K562 (cell line): ENCODE results near the gene ANAPC16. TPM values are rescaled to one million over a fixed set of nuclear protein-coding genes. Genes with fewer than 3 reads are reported as not detected.

ENCODE experiments used
- KAT7 ChIP-seq: sonication (generic); formaldehyde crosslinking; IDR thresholded peaks from 2 replicates; pipeline ENCODE4 v1.8.0; 2022; ENCODE audit warnings: missing genetic modification reagents, mild to moderate bottlenecking, borderline replicate concordance
- MCM3 ChIP-seq: fragments of 450-650 bp; IDR thresholded peaks from 2 replicates; pipeline ENCODE4 v1.6.1; 2016
- RHOXF2B ChIP-seq: fragments of 250-450 bp; sonication (Bioruptor Pico); conservative IDR thresholded peaks from 2 replicates; pipeline ENCODE4 v1.5.1; 2021
- SAFB ChIP-seq: fragments of 200-400 bp; formaldehyde crosslinking; IDR thresholded peaks from 2 replicates; pipeline ENCODE4 v1.6.1; 2017; ENCODE audit warnings: low read depth, low read length, borderline replicate concordance
- polyA plus RNA-seq, 8 experiments: library from polyadenylated mRNA; depleted of rRNA in 4 of 8; stranded (reverse) in 5 of 8; unstranded in 3 of 8; fragments of >200 nt; fragmentation: Nextera tagmentation in 2 of 8; fragmentation: Illumina TruSeq in 1 of 8; extraction: Ambion mirVana in 2 of 8; extraction: Trizol in 1 of 8; gene quantifications; 2 replicates each; pipeline versions ENCODE4 v1.2.1 to v1.2.3, GENCODE V29; 2011 to 2014; ENCODE audit warnings: inconsistent platforms in 1 of 8, missing spikeins in 1 of 8
- total RNA-seq, 7 experiments: library from RNA; depleted of rRNA in 6 of 7; stranded (reverse); fragments of >200 nt in 6 of 7; fragmentation: Illumina TruSeq in 2 of 7; extraction: Trizol in 2 of 7; gene quantifications; 2 replicates each; pipeline versions ENCODE4 v1.2.1 to v1.2.3, GENCODE V29; 2011 to 2021; ENCODE audit warnings: low replicate concordance in 1 of 7
- TF ChIP-seq, protein P1 (sequence below): fragments of 450-650 bp; IDR thresholded peaks from 2 replicates; pipeline ENCODE4 v1.6.1; 2016; ENCODE audit warnings: antibody characterized with exemption
- TF ChIP-seq, protein P2 (sequence below): fragments of 450-650 bp; IDR thresholded peaks from 2 replicates; pipeline ENCODE4 v1.6.1; 2017; ENCODE audit warnings: antibody characterized with exemption
- TF ChIP-seq, protein P3 (sequence below): fragments of 450-650 bp; IDR thresholded peaks from 2 replicates; pipeline ENCODE4 v1.6.1; 2016; ENCODE audit warnings: low read depth, mild to moderate bottlenecking, moderate library complexity
- TF ChIP-seq, protein P4 (sequence below): sonication (generic); formaldehyde crosslinking; IDR thresholded peaks from 2 replicates; pipeline ENCODE4 v1.8.0; 2023; ENCODE audit warnings: mild to moderate bottlenecking, missing genetic modification reagents

Gene ANAPC16
- total and polyA plus RNA-seq, 9 of the 15 experiments (the other 6 are each of a cell fraction or from before 2014, with no cell fraction given), result 42.6 to 208 (median 108) TPM

DNA sequence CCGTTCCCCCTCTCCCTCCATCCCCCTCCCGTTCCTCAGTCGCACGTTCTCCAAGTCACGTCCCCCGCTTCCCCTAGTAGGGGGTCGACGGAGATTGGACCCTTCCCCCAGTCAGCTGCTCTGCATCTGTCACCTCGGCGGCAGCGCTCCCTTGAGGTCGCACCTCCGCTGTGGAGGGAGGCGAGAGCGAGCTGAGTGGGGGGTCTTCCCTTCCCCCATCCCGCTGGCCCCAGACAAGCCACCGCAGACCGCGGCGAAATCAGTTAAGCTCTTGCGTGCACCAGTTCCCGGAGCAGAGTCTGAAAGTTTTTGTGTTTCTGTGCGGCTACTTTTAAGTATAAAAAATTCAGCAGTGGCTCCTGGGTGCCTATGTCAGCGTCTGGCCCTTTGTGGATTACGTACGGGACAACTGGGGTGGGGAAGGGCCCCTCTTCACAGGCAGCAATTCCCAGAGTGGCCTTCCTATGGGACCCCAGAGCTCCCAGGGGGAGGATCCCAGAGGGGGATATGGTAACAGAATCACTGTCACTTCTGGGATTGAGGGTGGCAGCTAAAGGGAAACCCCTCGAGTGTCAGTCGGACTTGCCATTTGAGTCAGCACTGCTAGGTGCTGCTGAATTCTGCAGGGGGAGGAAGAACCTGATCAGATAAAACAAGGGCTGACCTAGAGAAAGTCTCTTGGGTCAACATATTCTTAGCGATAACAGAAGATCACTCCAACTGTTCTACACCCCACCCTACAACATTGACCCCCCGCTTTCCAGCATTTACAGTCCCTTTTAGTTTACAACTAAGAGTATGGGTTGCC, 45.4 kb downstream of the ANAPC16 start (continued):
- TF ChIP-seq RHOXF2B (CRISPR knock-in tag) (no peak), KAT7 (CRISPR knock-in tag) (peak; percentile 89; the same call in 1 of the 2 replicates), SAFB (no peak), MCM3 (no peak)
- TF ChIP-seq, protein P1, sequence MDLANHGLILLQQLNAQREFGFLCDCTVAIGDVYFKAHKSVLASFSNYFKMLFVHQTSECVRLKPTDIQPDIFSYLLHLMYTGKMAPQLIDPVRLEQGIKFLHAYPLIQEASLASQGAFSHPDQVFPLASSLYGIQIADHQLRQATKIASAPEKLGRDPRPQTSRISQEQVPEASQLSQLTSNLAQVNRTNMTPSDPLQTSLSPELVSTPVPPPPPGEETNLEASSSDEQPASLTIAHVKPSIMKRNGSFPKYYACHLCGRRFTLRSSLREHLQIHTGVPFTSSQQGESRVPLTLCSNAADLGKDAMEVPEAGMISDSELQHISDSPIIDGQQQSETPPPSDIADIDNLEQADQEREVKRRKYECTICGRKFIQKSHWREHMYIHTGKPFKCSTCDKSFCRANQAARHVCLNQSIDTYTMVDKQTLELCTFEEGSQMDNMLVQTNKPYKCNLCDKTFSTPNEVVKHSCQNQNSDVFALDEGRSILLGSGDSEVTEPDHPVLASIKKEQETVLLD, result no peak; the same call in none of the 2 replicates
- TF ChIP-seq, protein P2, sequence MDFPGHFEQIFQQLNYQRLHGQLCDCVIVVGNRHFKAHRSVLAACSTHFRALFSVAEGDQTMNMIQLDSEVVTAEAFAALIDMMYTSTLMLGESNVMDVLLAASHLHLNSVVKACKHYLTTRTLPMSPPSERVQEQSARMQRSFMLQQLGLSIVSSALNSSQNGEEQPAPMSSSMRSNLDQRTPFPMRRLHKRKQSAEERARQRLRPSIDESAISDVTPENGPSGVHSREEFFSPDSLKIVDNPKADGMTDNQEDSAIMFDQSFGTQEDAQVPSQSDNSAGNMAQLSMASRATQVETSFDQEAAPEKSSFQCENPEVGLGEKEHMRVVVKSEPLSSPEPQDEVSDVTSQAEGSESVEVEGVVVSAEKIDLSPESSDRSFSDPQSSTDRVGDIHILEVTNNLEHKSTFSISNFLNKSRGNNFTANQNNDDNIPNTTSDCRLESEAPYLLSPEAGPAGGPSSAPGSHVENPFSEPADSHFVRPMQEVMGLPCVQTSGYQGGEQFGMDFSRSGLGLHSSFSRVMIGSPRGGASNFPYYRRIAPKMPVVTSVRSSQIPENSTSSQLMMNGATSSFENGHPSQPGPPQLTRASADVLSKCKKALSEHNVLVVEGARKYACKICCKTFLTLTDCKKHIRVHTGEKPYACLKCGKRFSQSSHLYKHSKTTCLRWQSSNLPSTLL, result peak; percentile 49; the same call in 1 of the 2 replicates
- TF ChIP-seq, protein P3, sequence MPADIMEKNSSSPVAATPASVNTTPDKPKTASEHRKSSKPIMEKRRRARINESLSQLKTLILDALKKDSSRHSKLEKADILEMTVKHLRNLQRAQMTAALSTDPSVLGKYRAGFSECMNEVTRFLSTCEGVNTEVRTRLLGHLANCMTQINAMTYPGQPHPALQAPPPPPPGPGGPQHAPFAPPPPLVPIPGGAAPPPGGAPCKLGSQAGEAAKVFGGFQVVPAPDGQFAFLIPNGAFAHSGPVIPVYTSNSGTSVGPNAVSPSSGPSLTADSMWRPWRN, result peak; percentile 77
- TF ChIP-seq, protein P4, sequence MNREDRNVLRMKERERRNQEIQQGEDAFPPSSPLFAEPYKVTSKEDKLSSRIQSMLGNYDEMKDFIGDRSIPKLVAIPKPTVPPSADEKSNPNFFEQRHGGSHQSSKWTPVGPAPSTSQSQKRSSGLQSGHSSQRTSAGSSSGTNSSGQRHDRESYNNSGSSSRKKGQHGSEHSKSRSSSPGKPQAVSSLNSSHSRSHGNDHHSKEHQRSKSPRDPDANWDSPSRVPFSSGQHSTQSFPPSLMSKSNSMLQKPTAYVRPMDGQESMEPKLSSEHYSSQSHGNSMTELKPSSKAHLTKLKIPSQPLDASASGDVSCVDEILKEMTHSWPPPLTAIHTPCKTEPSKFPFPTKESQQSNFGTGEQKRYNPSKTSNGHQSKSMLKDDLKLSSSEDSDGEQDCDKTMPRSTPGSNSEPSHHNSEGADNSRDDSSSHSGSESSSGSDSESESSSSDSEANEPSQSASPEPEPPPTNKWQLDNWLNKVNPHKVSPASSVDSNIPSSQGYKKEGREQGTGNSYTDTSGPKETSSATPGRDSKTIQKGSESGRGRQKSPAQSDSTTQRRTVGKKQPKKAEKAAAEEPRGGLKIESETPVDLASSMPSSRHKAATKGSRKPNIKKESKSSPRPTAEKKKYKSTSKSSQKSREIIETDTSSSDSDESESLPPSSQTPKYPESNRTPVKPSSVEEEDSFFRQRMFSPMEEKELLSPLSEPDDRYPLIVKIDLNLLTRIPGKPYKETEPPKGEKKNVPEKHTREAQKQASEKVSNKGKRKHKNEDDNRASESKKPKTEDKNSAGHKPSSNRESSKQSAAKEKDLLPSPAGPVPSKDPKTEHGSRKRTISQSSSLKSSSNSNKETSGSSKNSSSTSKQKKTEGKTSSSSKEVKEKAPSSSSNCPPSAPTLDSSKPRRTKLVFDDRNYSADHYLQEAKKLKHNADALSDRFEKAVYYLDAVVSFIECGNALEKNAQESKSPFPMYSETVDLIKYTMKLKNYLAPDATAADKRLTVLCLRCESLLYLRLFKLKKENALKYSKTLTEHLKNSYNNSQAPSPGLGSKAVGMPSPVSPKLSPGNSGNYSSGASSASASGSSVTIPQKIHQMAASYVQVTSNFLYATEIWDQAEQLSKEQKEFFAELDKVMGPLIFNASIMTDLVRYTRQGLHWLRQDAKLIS (CRISPR knock-in tag), result peak; percentile 59; the same call in 1 of the 2 replicates
